HUES48 (cell line): ENCODE results near the gene CD93.

Experiments
- H3K27ac ChIP-seq: one replicate; pipeline ENCODE4 v1.7.0; 2013; ENCODE audit warnings: low read depth, low read length, inconsistent platforms
- H3K27me3 ChIP-seq: 2 replicates; pipeline ENCODE4 v1.6.1; 2013; ENCODE audit warnings: mild to moderate bottlenecking, low read length; ENCODE audit not compliant: control insufficient read depth, insufficient read depth
- H3K36me3 ChIP-seq: 2 replicates; pipeline ENCODE4 v1.6.1; 2013; ENCODE audit warnings: low read length; ENCODE audit not compliant: control insufficient read depth, insufficient read depth
- H3K4me1 ChIP-seq: 2 replicates; pipeline ENCODE4 v1.6.1; 2013; ENCODE audit warnings: mild to moderate bottlenecking, low read length; ENCODE audit not compliant: control insufficient read depth, insufficient read depth
- H3K4me3 ChIP-seq: 2 replicates; pipeline ENCODE4 v1.5.1; 2013; ENCODE audit warnings: mild to moderate bottlenecking, low read depth, low read length
- H3K9ac ChIP-seq: 2 replicates; pipeline ENCODE4 v1.6.1; 2013; ENCODE audit warnings: mild to moderate bottlenecking, low read depth, low read length, moderate library complexity
- H3K9me3 ChIP-seq: 2 replicates; pipeline ENCODE4 v1.6.1; 2013; ENCODE audit warnings: low read length; ENCODE audit not compliant: control insufficient read depth, insufficient read depth

Gene CD93

DNA sequence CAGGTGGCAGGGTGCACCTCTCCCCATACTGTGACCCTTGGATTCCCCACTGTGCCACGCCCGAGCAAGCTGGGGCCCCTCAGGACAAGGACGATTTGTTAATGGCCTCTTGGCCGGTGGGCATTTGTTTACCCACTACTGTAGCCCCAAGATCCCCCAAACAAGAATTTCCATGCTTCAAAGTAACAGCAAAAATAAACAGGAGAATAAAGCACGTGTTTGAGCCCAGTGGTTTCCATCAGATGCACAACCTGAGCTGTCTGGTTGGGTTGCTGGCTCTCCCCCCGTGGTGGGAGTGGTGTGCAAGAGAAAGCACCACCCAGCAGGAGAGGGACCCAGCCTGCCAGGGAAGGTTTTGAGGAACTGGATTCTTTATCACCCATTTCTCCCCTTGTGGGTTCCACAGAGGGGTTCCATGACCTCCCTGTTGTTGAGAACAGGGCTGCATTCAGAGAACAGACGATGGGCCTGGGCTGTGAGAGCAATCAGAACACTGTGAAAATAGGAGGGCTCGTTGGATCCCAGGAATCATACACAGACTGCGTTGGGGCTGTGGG lies 4.8 kb downstream of the CD93 start:
- Histone ChIP-seq H3K4me3 (no peak overlapping the region), H3K36me3 (no peaks in the 10 kb centered on the region), H3K9me3 (no peaks in the 10 kb centered on the region), H3K9ac (no peak overlapping the region), H3K27ac (no peak overlapping the region), H3K4me1 (peaks cover 7% of the 10 kb centered on the region), H3K27me3 (no peaks in the 10 kb centered on the region)

DNA sequence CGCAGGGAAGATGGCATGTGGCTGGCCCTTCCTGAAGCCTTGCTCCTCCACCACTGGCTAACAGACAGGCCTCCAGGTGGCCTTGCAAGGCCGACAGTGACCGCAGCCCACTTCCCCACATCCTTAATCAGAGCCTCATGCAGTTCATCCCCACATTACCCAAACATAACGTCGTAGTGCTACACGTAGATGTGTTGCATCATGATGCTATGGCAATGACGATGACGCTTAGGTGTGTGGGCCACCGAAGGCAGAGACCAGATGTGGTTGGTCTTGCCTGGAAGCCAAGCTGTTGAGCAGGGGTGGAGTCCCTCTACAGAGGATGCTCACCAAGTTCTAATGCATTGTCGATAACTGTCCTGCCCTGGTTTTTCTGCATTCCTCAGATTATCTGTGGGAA lies 5.6 kb downstream of the CD93 start:
- peaks cover 7% of the 10 kb centered on the region for H3K4me1 ChIP-seq
- H3K9ac ChIP-seq = no peak overlapping the region
- no peak overlapping the region for H3K4me3 ChIP-seq
- H3K9me3 ChIP-seq = no peaks in the 10 kb centered on the region
- H3K27ac ChIP-seq = no peak overlapping the region
- H3K36me3 ChIP-seq = no peaks in the 10 kb centered on the region
- H3K27me3 ChIP-seq = no peaks in the 10 kb centered on the region

DNA sequence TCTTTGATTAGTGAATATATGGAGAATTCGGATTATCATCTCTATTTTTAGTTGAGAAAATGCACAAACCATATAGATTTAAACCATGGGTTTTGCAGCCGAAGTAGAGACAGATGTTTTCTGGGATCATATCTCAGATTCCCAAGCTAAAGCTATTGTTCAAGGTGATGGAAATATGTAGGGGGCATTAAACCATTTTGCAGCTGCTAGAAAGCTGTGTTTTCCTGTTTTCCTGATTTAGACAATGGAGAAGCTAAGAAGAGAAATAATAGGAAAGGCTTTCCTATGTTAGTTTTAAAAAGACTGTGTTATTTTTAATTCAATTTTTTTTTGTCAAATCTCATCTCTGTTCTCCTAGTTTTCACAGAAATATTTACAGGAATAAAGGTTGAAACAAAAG lies 6.2 kb downstream of the CD93 start:
- Histone ChIP-seq H3K27me3 (no peaks in the 10 kb centered on the region), H3K9ac (no peak overlapping the region), H3K9me3 (no peaks in the 10 kb centered on the region), H3K27ac (no peak overlapping the region), H3K36me3 (no peaks in the 10 kb centered on the region), H3K4me1 (peaks cover 7% of the 10 kb centered on the region), H3K4me3 (no peak overlapping the region)

DNA sequence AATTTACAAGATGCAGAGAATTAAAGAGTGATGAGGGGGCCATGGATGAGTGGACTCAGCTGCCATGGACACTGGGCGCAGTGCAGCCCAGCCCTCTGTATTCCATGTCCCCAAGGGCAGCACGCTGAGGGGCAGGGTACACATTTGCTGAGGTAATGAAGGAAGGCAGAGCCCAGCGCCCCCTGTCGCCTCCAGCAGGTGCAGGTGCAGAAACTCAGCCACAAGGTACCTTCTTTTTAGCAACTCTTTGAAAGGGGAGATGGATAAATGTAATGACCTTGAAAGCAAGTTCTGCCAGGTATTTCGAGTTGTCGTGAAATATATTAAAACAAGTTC lies 7.1 kb downstream of the CD93 start:
- no peaks in the 10 kb centered on the region for H3K36me3 ChIP-seq
- H3K9me3 ChIP-seq = no peaks in the 10 kb centered on the region
- peaks cover 7% of the 10 kb centered on the region for H3K4me1 ChIP-seq
- no peak overlapping the region for H3K9ac ChIP-seq
- no peak overlapping the region for H3K4me3 ChIP-seq
- H3K27me3 ChIP-seq = no peaks in the 10 kb centered on the region
- H3K27ac ChIP-seq = no peak overlapping the region

DNA sequence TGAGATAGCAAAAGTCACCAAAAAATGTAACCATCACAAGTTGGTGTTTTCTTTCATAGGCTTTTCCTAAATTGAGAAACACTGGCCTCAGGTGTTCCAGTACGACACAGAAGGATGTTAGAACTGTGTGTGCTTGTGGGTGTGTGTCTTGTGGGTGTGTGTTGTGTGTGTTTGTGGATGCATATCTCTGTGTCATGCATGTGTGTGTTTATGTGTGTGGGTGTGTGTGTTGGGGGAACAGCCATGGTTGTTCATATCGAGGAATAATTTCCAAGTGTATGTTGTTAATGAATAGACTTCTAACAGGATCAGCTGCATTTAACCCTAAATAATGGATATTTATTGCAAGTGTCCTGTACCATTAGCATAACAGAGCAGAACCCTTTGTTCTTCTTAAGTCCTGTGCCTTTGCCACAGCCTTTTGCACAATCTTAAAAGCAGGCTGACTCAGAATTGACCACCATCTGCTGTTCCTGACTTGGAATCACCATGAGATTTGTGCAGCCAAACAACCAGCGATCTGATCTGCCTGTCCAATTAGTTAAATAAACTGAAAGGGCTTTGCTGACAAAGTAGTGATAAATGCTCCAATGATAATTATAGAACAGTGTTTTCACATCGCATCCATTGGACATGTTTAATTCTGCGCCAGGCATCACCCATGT lies 7.6 kb downstream of the CD93 start:
- H3K4me1 ChIP-seq = peaks cover 7% of the 10 kb centered on the region
- no peaks in the 10 kb centered on the region for H3K36me3 ChIP-seq

DNA sequence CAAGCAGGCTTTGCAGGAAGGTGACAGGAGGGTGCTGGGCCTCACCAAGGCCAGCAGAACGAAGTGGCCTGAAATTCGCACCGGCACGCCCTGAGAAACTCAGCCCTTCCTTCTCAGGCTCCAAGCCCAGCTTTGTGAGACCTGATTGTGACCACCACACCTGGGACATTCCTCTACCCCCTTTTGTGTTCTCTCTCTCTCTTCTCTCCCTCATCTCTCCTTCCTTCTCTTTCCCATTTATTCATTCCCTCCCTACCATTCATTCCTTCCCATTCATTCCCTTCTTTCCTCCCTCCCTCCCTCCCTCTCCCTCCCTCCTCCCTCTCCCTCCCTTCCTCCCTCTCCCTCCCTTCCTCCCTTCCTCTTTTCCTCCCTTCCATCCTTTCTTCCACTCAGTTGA lies 8.8 kb downstream of the CD93 start:
- Histone ChIP-seq H3K36me3 (no peaks in the 10 kb centered on the region), H3K9me3 (no peaks in the 10 kb centered on the region), H3K27me3 (no peaks in the 10 kb centered on the region)

More for the DNA sequence above, 7.6 kb downstream of the CD93 start:
- Histone ChIP-seq H3K9ac (no peak overlapping the region), H3K9me3 (no peaks in the 10 kb centered on the region), H3K27ac (no peak overlapping the region), H3K27me3 (no peaks in the 10 kb centered on the region), H3K4me3 (no peak overlapping the region)

DNA sequence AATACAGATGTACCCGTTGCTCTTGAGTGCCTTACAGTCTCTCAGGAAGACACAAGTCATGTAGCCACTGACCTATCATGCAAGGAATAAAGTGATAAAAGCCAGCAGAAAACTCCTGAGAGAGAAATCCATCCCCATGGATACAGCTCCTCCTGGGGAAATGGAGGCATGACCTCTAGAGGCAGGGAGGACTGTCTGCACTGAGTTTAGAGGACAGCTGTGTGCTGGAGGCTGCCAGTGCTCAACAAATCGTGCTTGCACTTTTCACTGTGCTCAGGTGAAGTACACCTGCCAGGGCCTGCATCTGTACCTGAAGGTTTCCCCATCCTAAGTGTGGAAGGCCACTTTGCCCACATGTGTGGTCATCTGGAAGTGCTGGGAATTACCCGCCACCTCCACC lies 12.1 kb downstream of the CD93 start:
- Histone ChIP-seq H3K9ac (no peak overlapping the region), H3K9me3 (no peaks in the 10 kb centered on the region), H3K4me1 (no peaks in the 10 kb centered on the region), H3K27ac (no peak overlapping the region), H3K36me3 (no peaks in the 10 kb centered on the region), H3K4me3 (no peak overlapping the region), H3K27me3 (no peaks in the 10 kb centered on the region)

More for the DNA sequence above, 8.8 kb downstream of the CD93 start:
- no peak overlapping the region for H3K9ac ChIP-seq
- H3K27ac ChIP-seq = no peak overlapping the region
- no peaks in the 10 kb centered on the region for H3K4me1 ChIP-seq
- H3K4me3 ChIP-seq = no peak overlapping the region

DNA sequence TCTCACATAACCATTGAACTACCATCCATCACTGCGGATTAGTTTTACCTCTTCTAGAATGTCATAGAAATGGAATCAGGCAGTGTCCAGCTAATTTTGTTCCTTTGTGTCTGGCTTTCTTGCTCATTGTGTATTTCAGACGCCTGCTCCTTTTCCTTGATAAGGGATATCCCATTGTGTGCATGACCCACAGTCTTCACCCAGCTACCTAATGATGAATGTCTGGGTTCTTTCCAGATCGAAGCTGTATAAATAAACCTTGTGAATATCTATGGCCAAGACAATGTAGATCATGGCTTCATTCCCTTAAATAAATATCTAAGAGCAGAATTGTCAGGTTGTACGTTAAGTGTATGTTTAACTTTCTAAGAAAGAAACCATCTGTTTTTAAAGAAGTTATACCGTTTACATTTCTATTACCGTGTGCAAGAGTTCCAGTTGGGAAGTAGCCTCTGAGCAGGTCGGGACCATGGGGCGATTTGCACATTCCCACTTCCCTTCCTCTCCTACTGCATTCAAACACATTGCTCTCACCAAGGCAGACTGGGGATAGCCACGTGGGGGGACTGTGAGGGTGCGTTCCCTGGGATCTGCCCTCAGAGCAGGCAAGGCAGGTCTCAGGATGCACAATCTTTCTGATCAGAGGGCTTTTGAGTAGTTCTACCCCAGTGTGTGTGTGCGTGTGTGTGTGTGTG lies 13.1 kb downstream of the CD93 start:
- Histone ChIP-seq H3K27ac (no peak overlapping the region), H3K4me3 (no peak overlapping the region), H3K27me3 (no peaks in the 10 kb centered on the region), H3K36me3 (no peaks in the 10 kb centered on the region), H3K9ac (no peak overlapping the region), H3K9me3 (no peaks in the 10 kb centered on the region), H3K4me1 (no peaks in the 10 kb centered on the region)

DNA sequence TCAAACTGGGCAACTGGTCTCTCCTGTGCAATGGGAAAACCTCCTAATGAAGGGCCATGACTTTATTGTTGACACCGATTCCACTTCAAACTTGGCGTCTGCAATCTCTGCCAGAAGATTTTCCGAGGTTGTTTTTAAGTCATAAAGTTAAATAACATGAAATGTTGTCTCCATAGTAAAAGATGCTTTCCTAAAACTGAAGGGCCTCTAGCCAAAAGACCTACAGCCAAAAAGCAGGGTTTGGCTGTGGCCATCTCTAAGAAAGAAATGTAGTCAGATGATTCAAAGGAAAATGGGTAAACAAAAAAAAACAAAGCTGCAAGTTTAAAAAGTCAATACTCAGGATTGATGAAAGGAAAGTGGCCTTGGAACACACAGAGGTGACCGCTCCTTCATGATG lies 14.1 kb downstream of the CD93 start:
- no peaks in the 10 kb centered on the region for H3K36me3 ChIP-seq
- H3K27ac ChIP-seq = no peak overlapping the region
- H3K9me3 ChIP-seq = no peaks in the 10 kb centered on the region
- H3K4me3 ChIP-seq = no peak overlapping the region
- no peak overlapping the region for H3K9ac ChIP-seq
- H3K27me3 ChIP-seq = no peaks in the 10 kb centered on the region
- no peaks in the 10 kb centered on the region for H3K4me1 ChIP-seq

DNA sequence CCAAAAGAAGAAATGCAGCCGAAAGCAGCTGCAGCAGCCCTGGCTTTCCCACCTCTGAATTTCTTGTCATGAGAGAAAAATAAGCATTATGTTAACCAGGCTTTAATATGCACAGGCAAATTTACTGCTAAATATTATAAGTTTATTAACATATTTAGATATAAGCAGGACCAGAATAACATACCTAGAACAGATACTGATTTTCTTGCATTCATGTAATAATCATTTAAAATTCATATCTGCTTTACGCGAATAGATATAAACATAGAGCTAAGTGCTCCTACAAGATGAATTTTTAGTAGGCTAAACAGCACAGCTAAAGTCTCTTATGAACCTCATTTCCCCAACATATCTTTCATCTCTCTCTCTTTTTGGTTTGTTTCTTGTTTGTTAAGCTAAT lies 14.7 kb downstream of the CD93 start:
- no peaks in the 10 kb centered on the region; the same call in 1 of the 2 replicates for H3K27me3 ChIP-seq
- H3K9me3 ChIP-seq = no peaks in the 10 kb centered on the region
- no peak overlapping the region for H3K9ac ChIP-seq
- no peaks in the 10 kb centered on the region for H3K4me1 ChIP-seq
- H3K27ac ChIP-seq = no peak overlapping the region
- no peaks in the 10 kb centered on the region for H3K36me3 ChIP-seq
- no peak overlapping the region for H3K4me3 ChIP-seq

DNA sequence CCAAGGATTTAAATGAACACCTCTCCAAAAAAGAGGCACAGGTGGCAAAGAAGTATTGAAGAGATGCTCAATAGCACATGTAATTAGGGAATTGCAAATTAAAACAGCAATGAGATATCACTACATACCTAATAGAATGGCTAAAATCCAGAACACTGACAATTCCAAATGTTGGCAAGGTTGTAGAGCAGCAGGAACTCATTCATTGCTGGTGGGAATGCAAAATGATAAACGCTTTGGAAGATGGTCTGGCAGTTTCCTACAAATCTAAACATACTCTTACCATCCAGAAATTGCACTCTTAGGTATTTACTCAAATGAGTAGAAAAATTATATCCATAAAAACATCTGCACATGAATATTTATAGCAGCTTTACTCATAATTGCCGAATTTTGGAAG lies 17.0 kb downstream of the CD93 start:
- no peak overlapping the region for H3K9ac ChIP-seq
- H3K4me3 ChIP-seq = no peak overlapping the region
- no peaks in the 10 kb centered on the region; the same call in 1 of the 2 replicates for H3K27me3 ChIP-seq
- no peaks in the 10 kb centered on the region for H3K9me3 ChIP-seq
- H3K4me1 ChIP-seq = no peaks in the 10 kb centered on the region
- no peaks in the 10 kb centered on the region for H3K36me3 ChIP-seq
- H3K27ac ChIP-seq = no peak overlapping the region
